ENCODE data around the gene DOK7. TPM values are rescaled to one million over a fixed set of nuclear protein-coding genes. Genes with fewer than 3 reads are reported as not detected.

DOK7 gene
- polyA plus RNA-seq, 3 donors: not detected

- Histone ChIP-seq H3K27me3 (ENCODE audit: control insufficient read depth in 2 of 2, insufficient read depth in 2 of 2, low read length in 2 of 2) (peaks cover 0 to 12% of the 10 kb centered on the region in 2 donors), H2AFZ (ENCODE audit: insufficient read depth, low read depth, low read length, poor library complexity, severe bottlenecking) (no peak overlapping the region), H3K4me3 (replicated peaks in 1 of 3; ENCODE audit: low read depth in 2 of 3, low read length in 3 of 3) (no peak overlapping the region), H3K9me3 (replicated peaks in 1 of 2; ENCODE audit: control insufficient read depth in 1 of 2, insufficient read depth in 1 of 2, low read length in 2 of 2) (no peaks in the 10 kb centered on the region), H3K4me1 (ENCODE audit: control insufficient read depth in 1 of 2, insufficient read depth in 2 of 2, low read length in 2 of 2) (no peaks in the 10 kb centered on the region), H3K79me2 (ENCODE audit: insufficient read depth, low read length) (no peaks in the 10 kb centered on the region), H4K20me1 (ENCODE audit: insufficient read depth, low read length) (peaks cover 18% of the 10 kb centered on the region), H3K9ac (ENCODE audit: insufficient read depth, low read length, poor library complexity, severe bottlenecking) (no peak overlapping the region), H3K36me3 (replicated peaks in 1 of 2; ENCODE audit: control insufficient read depth in 1 of 2, insufficient read depth in 2 of 2, low read length in 2 of 2) (no peaks in the 10 kb centered on the region), H3K4me2 (replicated peaks; ENCODE audit: extremely low read depth, low read length, poor library complexity, severe bottlenecking) (no peak overlapping the region), H3K27ac (ENCODE audit: low read depth in 1 of 2, low read length in 2 of 2) (no peak overlapping the region)
- no peak for TF ChIP-seq CTCF (IDR thresholded peaks at IDR 0.05)
- WGBS (ENCODE audit: insufficient coverage): 66% methylated on average over 15 of the region's 15 CpGs
- Mint-ChIP-seq H3K36me3 (no peaks in the 10 kb centered on the region), H3K4me1 (no peaks in the 10 kb centered on the region), H3K27ac (peak overlapping the region in 1 of 7 donors; percentile 2), H3K9me3 (peaks cover 0 to 6% (median 0%) of the 10 kb centered on the region in 7 donors), H3K4me3 (no peak overlapping the region), H3K27me3 (ENCODE audit: low read depth in 3 of 3) (peaks cover 24 to 65% (median 32%) of the 10 kb centered on the region in 3 donors)
- intact Hi-C loops (cut with micrococcal nuclease): no loop called here
- no peak for DNase-seq
These were observed 31.4 kb downstream of the DOK7 start for GRCh38 chr4:3494462-3494871.

GRCh38 chr4:3495204-3495975 is 32.3 kb downstream of the DOK7 start:
- Mint-ChIP-seq H3K4me3 (no peak overlapping the region), H3K4me1 (no peaks in the 10 kb centered on the region), H3K9me3 (peaks cover 0 to 6% (median 0%) of the 10 kb centered on the region in 7 donors), H3K27ac (no peak overlapping the region), H3K36me3 (no peaks in the 10 kb centered on the region), H3K27me3 (ENCODE audit: low read depth in 3 of 3) (peaks cover 24 to 56% (median 25%) of the 10 kb centered on the region in 3 donors)
- peaks cover 27% of the 10 kb centered on the region for H4K20me1 ChIP-seq (ENCODE audit: insufficient read depth, low read length)
- no peak for DNase-seq
- no peaks in the 10 kb centered on the region for H3K4me1 ChIP-seq (ENCODE audit: control insufficient read depth in 1 of 2, insufficient read depth in 2 of 2, low read length in 2 of 2)
- no peak for TF ChIP-seq CTCF (IDR thresholded peaks at IDR 0.05)
- 89% methylated on average over 25 of the region's 28 CpGs for WGBS (ENCODE audit: insufficient coverage)
- H3K27me3 ChIP-seq (ENCODE audit: control insufficient read depth in 2 of 2, insufficient read depth in 2 of 2, low read length in 2 of 2): peaks cover 0 to 10% of the 10 kb centered on the region in 2 donors
- no peak overlapping the region for H3K9ac ChIP-seq (ENCODE audit: insufficient read depth, low read length, poor library complexity, severe bottlenecking)
- intact Hi-C loops (cut with micrococcal nuclease): no loop called here
- H3K4me2 ChIP-seq (replicated peaks; ENCODE audit: extremely low read depth, low read length, poor library complexity, severe bottlenecking): no peak overlapping the region
- no peak overlapping the region for H3K27ac ChIP-seq (ENCODE audit: low read depth in 1 of 2, low read length in 2 of 2)
- H3K79me2 ChIP-seq (ENCODE audit: insufficient read depth, low read length): no peaks in the 10 kb centered on the region
- no peak overlapping the region for H3K4me3 ChIP-seq (replicated peaks in 1 of 3; ENCODE audit: low read depth in 2 of 3, low read length in 3 of 3)
- H3K9me3 ChIP-seq (replicated peaks in 1 of 2; ENCODE audit: control insufficient read depth in 1 of 2, insufficient read depth in 1 of 2, low read length in 2 of 2): no peaks in the 10 kb centered on the region
- H3K36me3 ChIP-seq (replicated peaks in 1 of 2; ENCODE audit: control insufficient read depth in 1 of 2, insufficient read depth in 2 of 2, low read length in 2 of 2): no peaks in the 10 kb centered on the region
- no peak overlapping the region for H2AFZ ChIP-seq (ENCODE audit: insufficient read depth, low read depth, low read length, poor library complexity, severe bottlenecking)

All from CD14-positive monocyte (primary cell).